Calu3 (cell line): ENCODE results near the gene TMEM86A. TPM values are rescaled to one million over a fixed set of nuclear protein-coding genes. Genes with fewer than 3 reads are reported as not detected.
A peak's percentile ranks its signal among the peaks of the same experiment; 100 is the strongest.
"Not testable (repeated sequence)": the region's sequence is repeated elsewhere in the genome, so short reads cannot be mapped to it uniquely, and the experiment has no call there.

Experiments used
- Bru-seq: library from RNA; stranded (reverse); fragments of 400-500 nt; gene quantifications from one replicate; lab custom pipeline; 2021; lab: Mats Ljungman, UMichigan
- BruChase-seq, 2 experiments: library from RNA; stranded (reverse); fragments of 400-500 nt; gene quantifications; one replicate each; lab custom pipeline; 2021; lab: Mats Ljungman, UMichigan
- BruUV-seq: library from RNA; stranded (reverse); fragments of 400-500 nt; replicated peaks from 2 replicates; lab custom pipeline; 2021; lab: Mats Ljungman, UMichigan
- CTCF ChIA-PET: fragments of 300-600 bp; sonication (Branson Sonifier 250); formaldehyde crosslinking; loops from one replicate; lab custom pipeline; 2022; ENCODE audit warnings: antibody characterized with exemption; lab: Charles Lee
- DNase-seq: peaks from one replicate; pipeline ENCODE4 v3.0.0; 2022
- H3K27ac Mint-ChIP-seq: one replicate; pipeline ENCODE4 v1.8.0; 2022; ENCODE audit warnings: mixed read lengths; ENCODE audit not compliant: unreplicated experiment
- H3K27me3 Mint-ChIP-seq: one replicate; pipeline ENCODE4 v1.8.0; 2022; ENCODE audit warnings: mixed read lengths; ENCODE audit not compliant: unreplicated experiment
- H3K36me3 Mint-ChIP-seq: one replicate; pipeline ENCODE4 v1.8.0; 2022; ENCODE audit warnings: mild to moderate bottlenecking, moderate library complexity, mixed read lengths; ENCODE audit not compliant: insufficient read depth, unreplicated experiment
- H3K4me1 Mint-ChIP-seq: one replicate; pipeline ENCODE4 v1.8.0; 2022; ENCODE audit warnings: mild to moderate bottlenecking, low read depth, mixed read lengths; ENCODE audit not compliant: unreplicated experiment
- H3K4me3 Mint-ChIP-seq: one replicate; pipeline ENCODE4 v1.8.0; 2022; ENCODE audit warnings: mild to moderate bottlenecking, low read depth, moderate library complexity, mixed read lengths; ENCODE audit not compliant: unreplicated experiment
- H3K9me3 Mint-ChIP-seq: one replicate; pipeline ENCODE4 v1.8.0; 2022; ENCODE audit warnings: low read depth, mixed read lengths; ENCODE audit not compliant: unreplicated experiment
- CTCF ChIP-seq: fragments of 200-600 bp; IDR thresholded peaks from one replicate; pipeline ENCODE4 v1.8.0; 2022; ENCODE audit warnings: antibody characterized with exemption; ENCODE audit not compliant: unreplicated experiment
- intact Hi-C: fragments of 100-400 bp; cut with micrococcal nuclease; formaldehyde crosslinking; loops from one replicate; pipeline ENCODE4 v1.10.0; 2022; ENCODE audit not compliant: unreplicated experiment
- long read RNA-seq: library from polyadenylated mRNA; stranded (forward); transcript quantifications from one replicate; pipeline ENCODE4 v2.0.0, GENCODE V29; 2022
- total RNA-seq: library from RNA; stranded (reverse); gene quantifications from 2 replicates; pipeline ENCODE4 v1.2.3, GENCODE V29; 2022

TMEM86A gene
- total RNA-seq = 8.8 and 11.9 TPM in 2 replicates
- percentile 58 among the genes with signal in this experiment for Bru-seq, nascent RNA
- BruChase-seq, experiment 1, labeled RNA remaining after a 6-hour chase = percentile 55 among the genes with signal in this experiment
- BruChase-seq, experiment 2, labeled RNA remaining after a 2-hour chase = percentile 62 among the genes with signal in this experiment
- long read RNA-seq, transcript TMEM86A-201 (3 exons, 3,595 nt) = major isoform, 6 of 8 reads
- long read RNA-seq, partial matches to known transcripts = 1 of 8 reads
- long read RNA-seq, other reads (novel, unspliced or antisense) = 1 of 8 reads

GRCh38 chr11:18698341-18699268 is at the start of gene TMEM86A:
TMEM86A (plus strand) TSS chr11:18698779; CDS start chr11:18698887, 108 bp downstream.
- peak within 1 kb of the TSS; percentile 85 for H3K27ac Mint-ChIP-seq
- peaks cover 35% of the 10 kb centered on the region for H3K4me1 Mint-ChIP-seq
- no peaks in the 10 kb centered on the region for H3K9me3 Mint-ChIP-seq
- H3K27me3 Mint-ChIP-seq = peaks cover 8% of the 10 kb centered on the region
- H3K36me3 Mint-ChIP-seq = peaks cover 25% of the 10 kb centered on the region
- DNase-seq = peak; percentile 94
- no peak for TF ChIP-seq CTCF
- BruUV-seq = no TSS peak
- CTCF ChIA-PET = interaction anchor here (0.5 to 1.1 kb wide), 4 partner anchors 26 to 159 kb away, joined by 3 to 7 read pairs (median 4); no protein-coding TSS in a partner anchor
- peak within 1 kb of the TSS; percentile 72 for H3K4me3 Mint-ChIP-seq
- intact Hi-C loops = loop anchor here (2.0 kb wide), 1 partner anchor 30 kb away; no protein-coding TSS in a partner anchor

GRCh38 chr11:18650353-18650752 is 48.2 kb upstream of the TMEM86A start:
- intact Hi-C loops = loop anchor here (2.0 kb wide), 1 partner anchor 110 kb away; no protein-coding TSS in a partner anchor
- no peaks in the 10 kb centered on the region for H3K27me3 Mint-ChIP-seq
- H3K36me3 Mint-ChIP-seq = no peaks in the 10 kb centered on the region
- no peaks in the 10 kb centered on the region for H3K9me3 Mint-ChIP-seq
- CTCF ChIA-PET = interaction anchor here (0.7 kb wide), 1 partner anchor 48 kb away, joined by 4 read pairs; the partner anchor contains the start of gene TMEM86A
- no peak for TF ChIP-seq CTCF
- H3K4me3 Mint-ChIP-seq = no peak overlapping the region
- no TSS peak for BruUV-seq
- DNase-seq = no peak
- no peaks in the 10 kb centered on the region for H3K4me1 Mint-ChIP-seq
- no peak overlapping the region for H3K27ac Mint-ChIP-seq

- Mint-ChIP-seq H3K4me1 (no peaks in the 10 kb centered on the region), H3K27ac (no peak overlapping the region), H3K4me3 (no peak overlapping the region), H3K9me3 (no peaks in the 10 kb centered on the region), H3K27me3 (no peaks in the 10 kb centered on the region), H3K36me3 (no peaks in the 10 kb centered on the region)
- CTCF ChIA-PET = no interaction called here
- intact Hi-C loops = loop anchor here (2.0 kb wide), 1 partner anchor 110 kb away; no protein-coding TSS in a partner anchor
- DNase-seq = peak; percentile 36
- BruUV-seq = no TSS peak
- TF ChIP-seq CTCF = peak; percentile 43
Observed at GRCh38 chr11:18650859-18651557, 47.6 kb upstream of the TMEM86A start.

GRCh38 chr11:18657673-18658072 is 40.9 kb upstream of the TMEM86A start:
- no TSS peak for BruUV-seq
- no peak for TF ChIP-seq CTCF
- CTCF ChIA-PET = no interaction called here
- Mint-ChIP-seq H3K9me3 (peaks cover 3% of the 10 kb centered on the region), H3K27me3 (peaks cover 12% of the 10 kb centered on the region), H3K36me3 (no peaks in the 10 kb centered on the region), H3K27ac (no peak overlapping the region), H3K4me3 (no peak overlapping the region), H3K4me1 (no peaks in the 10 kb centered on the region)
- DNase-seq = no peak
- intact Hi-C loops = no loop called here

GRCh38 chr11:18665353-18665872 is 33.2 kb upstream of the TMEM86A start:
- not testable (repeated sequence) for H3K27ac Mint-ChIP-seq
- intact Hi-C loops = loop anchor here (5.0 kb wide), 1 partner anchor 67 kb away; no protein-coding TSS in a partner anchor

More at GRCh38 chr11:18665353-18665872, 33.2 kb upstream of the TMEM86A start:
- H3K9me3 Mint-ChIP-seq, BruUV-seq, H3K4me3 Mint-ChIP-seq, DNase-seq, H3K27me3 Mint-ChIP-seq: not testable (repeated sequence)
- peaks cover 39% of the 10 kb centered on the region for H3K4me1 Mint-ChIP-seq
- H3K36me3 Mint-ChIP-seq = peaks cover 17% of the 10 kb centered on the region
- CTCF ChIA-PET = interaction anchor here (0.6 kb wide), 2 partner anchors 14 kb away, joined by 3 read pairs; no protein-coding TSS in a partner anchor
